HepG2 (cell line): ENCODE results near the gene MYO10. TPM values are rescaled to one million over a fixed set of nuclear protein-coding genes. Genes with fewer than 3 reads are reported as not detected.

Experiments used
- ATAC-seq: fragments of 200-7000 bp; cut with Tn5 transposase; 3 replicates; pipeline ENCODE4 v1.9.1; 2020; ENCODE audit warnings: mild to moderate bottlenecking, moderate library complexity
- BruUV-seq: library from RNA; stranded (reverse); fragments of 400-500 nt; replicated peaks from 2 replicates; lab custom pipeline; 2021; lab: Mats Ljungman, UMichigan
- CTCF ChIA-PET: fragments of 300-600 bp; formaldehyde crosslinking; extraction: SDS; loops from one replicate; lab custom pipeline; 2021; ENCODE audit warnings: low total read pairs, inconsistent platforms, low intra/inter-chr PET ratio; lab: Yijun Ruan, JAX
- POLR2A ChIA-PET: fragments of 350-600 bp; sonication (Branson Sonifier 250); formaldehyde crosslinking; loops from one replicate; lab custom pipeline; 2020; ENCODE audit warnings: antibody characterized with exemption, inconsistent platforms; lab: Yijun Ruan, JAX
- DNase-seq: peaks from one replicate; pipeline ENCODE4 v3.0.0-alpha.2; 2015; ENCODE audit warnings: low spot score
- FAIRE-seq: peaks from 3 replicates; lab custom pipeline; 2011; peaks lifted over from hg19 to GRCh38; lab: Jason Lieb, UNC
- H2AFZ ChIP-seq: one replicate; pipeline ENCODE4 v1.6.1; 2011; ENCODE audit warnings: low read length, inconsistent platforms
- H3K27ac ChIP-seq: fragments of 300-600 bp; 3 replicates; pipeline ENCODE4 v1.8.0; 2011; ENCODE audit warnings: mixed run types, mild to moderate bottlenecking, mixed read lengths, low read length, inconsistent platforms; ENCODE audit not compliant: insufficient read depth; ENCODE audit errors: extremely low read length
- H3K27me3 ChIP-seq, 2 experiments: fragments of 200-600 bp in 1 of 2; 2 replicates in 1 of 2; 3 replicates in 1 of 2; pipeline versions ENCODE4 v1.6.0 to v1.8.0; 2011; ENCODE audit warnings: low read length in 2 of 2, mild to moderate bottlenecking in 2 of 2, moderate library complexity in 2 of 2, inconsistent platforms in 1 of 2; ENCODE audit not compliant: insufficient read depth in 2 of 2, control insufficient read depth in 1 of 2
- H3K36me3 ChIP-seq, 2 experiments: fragments of 200-600 bp in 1 of 2; replicated peaks in 1 of 2; 2 replicates in 1 of 2; 3 replicates in 1 of 2; pipeline versions ENCODE4 v1.5.1 to v1.8.0; 2011; ENCODE audit warnings: low read length in 2 of 2, inconsistent platforms in 1 of 2; ENCODE audit not compliant: insufficient read depth in 2 of 2, control insufficient read depth in 1 of 2
- H3K4me1 ChIP-seq: 2 replicates; pipeline ENCODE4 v1.5.1; 2012; ENCODE audit warnings: low read length, inconsistent platforms; ENCODE audit not compliant: insufficient read depth
- H3K4me2 ChIP-seq: 2 replicates; pipeline ENCODE4 v1.6.0; 2011; ENCODE audit warnings: low read depth, low read length, inconsistent platforms
- H3K4me3 ChIP-seq, 3 experiments: fragments of 200-600 bp in 1 of 3; sonication (generic), shearing (Covaris generic) in 1 of 3; replicated peaks in 1 of 3; 2 replicates each; pipeline ENCODE4 v1.5.1; 2011 to 2016; ENCODE audit warnings: low read length in 3 of 3, inconsistent platforms in 2 of 3, low read depth in 2 of 3, mild to moderate bottlenecking in 2 of 3, control low read depth in 1 of 3, mixed read lengths in 1 of 3; ENCODE audit not compliant: insufficient read depth in 1 of 3
- H3K79me2 ChIP-seq: one replicate; pipeline ENCODE4 v1.6.1; 2011; ENCODE audit warnings: low read length, inconsistent platforms; ENCODE audit not compliant: insufficient read depth
- H3K9ac ChIP-seq: 2 replicates; pipeline ENCODE4 v1.6.0; 2011; ENCODE audit warnings: mild to moderate bottlenecking, low read depth, low read length, inconsistent platforms; ENCODE audit not compliant: insufficient read depth
- H3K9me3 ChIP-seq: 2 replicates; pipeline ENCODE4 v1.5.1; 2012; ENCODE audit warnings: mild to moderate bottlenecking, low read length
- H4K20me1 ChIP-seq: 2 replicates; pipeline ENCODE4 v1.6.0; 2011; ENCODE audit warnings: inconsistent platforms, mild to moderate bottlenecking, low read length, moderate library complexity; ENCODE audit not compliant: insufficient read depth
- ARID4A ChIP-seq: sonication (generic); formaldehyde crosslinking; IDR thresholded peaks from 2 replicates; pipeline ENCODE4 v1.5.0; 2020; ENCODE audit warnings: mild to moderate bottlenecking, missing genetic modification reagents, borderline replicate concordance
- ELF1 ChIP-seq: sonication (generic); formaldehyde crosslinking; IDR thresholded peaks from 2 replicates; pipeline ENCODE4 v1.4.0; 2020; ENCODE audit warnings: missing genetic modification reagents
- ERF ChIP-seq: IDR thresholded peaks from 2 replicates; pipeline ENCODE4 v1.6.1; 2018; ENCODE audit warnings: missing biosample characterization, missing genetic modification reagents
- GPBP1L1 ChIP-seq: sonication (generic); formaldehyde crosslinking; IDR thresholded peaks from 2 replicates; pipeline ENCODE4 v1.5.0; 2020; ENCODE audit warnings: mild to moderate bottlenecking, missing genetic modification reagents
- HNRNPK ChIP-seq: fragments of 200-400 bp; formaldehyde crosslinking; IDR thresholded peaks from 2 replicates; pipeline ENCODE4 v1.6.1; 2018; ENCODE audit warnings: low read length, low read depth, moderate library complexity, mild to moderate bottlenecking; ENCODE audit not compliant: poor library complexity, severe bottlenecking
- HNRNPUL1 ChIP-seq: fragments of 200-400 bp; formaldehyde crosslinking; IDR thresholded peaks from 2 replicates; pipeline ENCODE4 v1.6.1; 2017; ENCODE audit warnings: low read depth, mild to moderate bottlenecking, low read length, moderate library complexity
- RFX1 ChIP-seq: fragments of 450-650 bp; IDR thresholded peaks from 2 replicates; pipeline ENCODE4 v1.6.1; 2017
- THAP11 ChIP-seq: IDR thresholded peaks from 2 replicates; pipeline ENCODE4 v1.6.1; 2016; ENCODE audit warnings: missing biosample characterization, missing genetic modification reagents
- ZFP1 ChIP-seq: IDR thresholded peaks from 2 replicates; pipeline ENCODE4 v1.6.1; 2016
- ZNF3 ChIP-seq: IDR thresholded peaks from 2 replicates; pipeline ENCODE4 v1.7.0; 2017; ENCODE audit warnings: inconsistent platforms
- ZNF414 ChIP-seq: sonication (generic); formaldehyde crosslinking; IDR thresholded peaks from 2 replicates; pipeline ENCODE4 v1.5.0; 2020; ENCODE audit warnings: missing genetic modification reagents
- WGBS: methylation state at CpG from one replicate; pipeline ENCODE4 v1.1.6; 2017; ENCODE audit warnings: low lambda C conversion rate; 5-methylcytosine and 5-hydroxymethylcytosine counted together
- in situ Hi-C: cut with HindIII; loops from 2 replicates; pipeline ENCODE4 v1.10.0; 2017; ENCODE audit warnings: low pct_unique_long_range_greater_than_20kb; ENCODE audit not compliant: extremely low pct_ligation_motif_present
- intact Hi-C: fragments of 100-400 bp; cut with micrococcal nuclease; formaldehyde crosslinking; loops from one replicate; pipeline ENCODE4 v1.10.0; 2022; ENCODE audit not compliant: unreplicated experiment
- polyA plus RNA-seq, 8 experiments: library from polyadenylated mRNA; depleted of rRNA in 3 of 8; stranded (reverse) in 7 of 8; unstranded in 1 of 8; fragments of >200 nt; fragmentation: Illumina TruSeq in 4 of 8; extraction: Trizol in 4 of 8; gene quantifications; 2 replicates each; pipeline versions ENCODE4 v1.2.1 to v1.2.3, GENCODE V29; 2011 to 2016; ENCODE audit warnings: low read depth in 4 of 8, missing spikeins in 1 of 8, mixed read lengths in 1 of 8; ENCODE audit not compliant: insufficient read depth in 1 of 8
- total RNA-seq, 5 experiments: library from RNA; depleted of rRNA; stranded (reverse); fragments of >200 nt; fragmentation: Illumina TruSeq; extraction: Trizol; gene quantifications; 2 replicates each; pipeline ENCODE4 v1.2.3, GENCODE V29; 2016; ENCODE audit warnings: low read depth in 1 of 5
- TF ChIP-seq, protein P1 (sequence below): sonication (generic); formaldehyde crosslinking; IDR thresholded peaks from 2 replicates; pipeline ENCODE4 v1.5.1; 2020; ENCODE audit warnings: mild to moderate bottlenecking, missing genetic modification reagents
- TF ChIP-seq, protein P2 (sequence below): sonication (generic); formaldehyde crosslinking; conservative IDR thresholded peaks from 2 replicates; pipeline ENCODE4 v1.4.0; 2020; ENCODE audit warnings: missing genetic modification reagents

Gene MYO10
- total and polyA plus RNA-seq, 2 of the 13 experiments (the other 11 are each of a cell fraction or from before 2014, with no cell fraction given) = 4.5 to 14.0 TPM

GRCh38 chr5:16866795-16867576, 69.1 kb downstream of the MYO10 start:
- H3K79me2 ChIP-seq = no peaks in the 10 kb centered on the region
- no peak for FAIRE-seq
- no peak overlapping the region for H3K9ac ChIP-seq
- peaks cover 7% of the 10 kb centered on the region for H3K4me1 ChIP-seq
- no peaks in the 10 kb centered on the region for H3K36me3 ChIP-seq
- WGBS = 60% methylated on average over 15 of the region's 17 CpGs
- ChIA-PET POLR2A (no interaction called here), CTCF (no interaction called here)
- no peaks in the 10 kb centered on the region for H4K20me1 ChIP-seq
- H3K27me3 ChIP-seq = no peaks in the 10 kb centered on the region
- ATAC-seq = no peak
- no TSS peak for BruUV-seq
- no peak overlapping the region for H3K27ac ChIP-seq
- H3K4me2 ChIP-seq = no peak overlapping the region
- in situ Hi-C loops = no loop called here
- no peak overlapping the region for H2AFZ ChIP-seq
- no peaks in the 10 kb centered on the region for H3K9me3 ChIP-seq
- TF ChIP-seq HNRNPK (no peak), ZNF414 (CRISPR knock-in tag) (no peak), RFX1 (no peak), ELF1 (CRISPR knock-in tag) (no peak), ARID4A (CRISPR knock-in tag) (no peak), ZFP1 (CRISPR knock-in tag) (no peak), THAP11 (no peak), HNRNPUL1 (no peak), ZNF3 (CRISPR knock-in tag) (no peak), ERF (CRISPR knock-in tag) (no peak), GPBP1L1 (CRISPR knock-in tag) (no peak)
- TF ChIP-seq, protein P1, sequence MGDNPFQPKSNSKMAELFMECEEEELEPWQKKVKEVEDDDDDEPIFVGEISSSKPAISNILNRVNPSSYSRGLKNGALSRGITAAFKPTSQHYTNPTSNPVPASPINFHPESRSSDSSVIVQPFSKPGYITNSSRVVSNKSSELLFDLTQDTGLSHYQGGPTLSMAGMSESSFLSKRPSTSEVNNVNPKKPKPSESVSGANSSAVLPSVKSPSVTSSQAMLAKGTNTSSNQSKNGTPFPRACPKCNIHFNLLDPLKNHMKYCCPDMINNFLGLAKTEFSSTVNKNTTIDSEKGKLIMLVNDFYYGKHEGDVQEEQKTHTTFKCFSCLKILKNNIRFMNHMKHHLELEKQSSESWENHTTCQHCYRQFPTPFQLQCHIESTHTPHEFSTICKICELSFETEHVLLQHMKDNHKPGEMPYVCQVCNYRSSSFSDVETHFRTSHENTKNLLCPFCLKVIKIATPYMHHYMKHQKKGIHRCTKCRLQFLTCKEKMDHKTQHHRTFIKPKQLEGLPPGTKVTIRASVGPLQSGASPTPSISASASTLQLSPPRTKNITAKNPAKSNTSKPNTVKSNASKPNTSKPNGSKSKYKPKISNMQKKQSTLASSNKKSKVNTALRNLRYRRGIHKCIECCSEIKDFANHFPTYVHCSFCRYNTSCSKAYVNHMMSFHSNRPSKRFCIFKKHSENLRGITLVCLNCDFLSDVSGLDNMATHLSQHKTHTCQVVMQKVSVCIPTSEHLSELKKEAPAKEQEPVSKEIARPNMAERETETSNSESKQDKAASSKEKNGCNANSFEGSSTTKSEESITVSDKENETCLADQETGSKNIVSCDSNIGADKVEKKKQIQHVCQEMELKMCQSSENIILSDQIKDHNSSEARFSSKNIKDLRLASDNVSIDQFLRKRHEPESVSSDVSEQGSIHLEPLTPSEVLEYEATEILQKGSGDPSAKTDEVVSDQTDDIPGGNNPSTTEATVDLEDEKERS = no peak
- TF ChIP-seq, protein P2, sequence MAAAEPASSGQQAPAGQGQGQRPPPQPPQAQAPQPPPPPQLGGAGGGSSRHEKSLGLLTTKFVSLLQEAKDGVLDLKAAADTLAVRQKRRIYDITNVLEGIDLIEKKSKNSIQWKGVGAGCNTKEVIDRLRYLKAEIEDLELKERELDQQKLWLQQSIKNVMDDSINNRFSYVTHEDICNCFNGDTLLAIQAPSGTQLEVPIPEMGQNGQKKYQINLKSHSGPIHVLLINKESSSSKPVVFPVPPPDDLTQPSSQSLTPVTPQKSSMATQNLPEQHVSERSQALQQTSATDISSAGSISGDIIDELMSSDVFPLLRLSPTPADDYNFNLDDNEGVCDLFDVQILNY = no peak
- TF ChIP-seq, all 625 proteins: peak for 0
- DNase-seq = no peak
- no peak overlapping the region for H3K4me3 ChIP-seq
- intact Hi-C loops = no loop called here
